Heart left ventricle (tissue), 16 donors: ENCODE results near the gene ARHGAP30. TPM values are rescaled to one million over a fixed set of nuclear protein-coding genes. Genes with fewer than 3 reads are reported as not detected.
"Not testable (repeated sequence)": the region's sequence is repeated elsewhere in the genome, so short reads cannot be mapped to it uniquely, and the experiment has no call there.

Experiments used
- ATAC-seq, 4 donors: fragments of 200-7000 bp; cut with Tn5 transposase; one replicate each; pipeline ENCODE4 v1.9.1; 2020 to 2022; ENCODE audit warnings: moderate library complexity in 4 of 4, mild to moderate bottlenecking in 3 of 4, moderate number of reproducible peaks in 1 of 4
- DNase-seq, 5 donors: peaks; one replicate each; pipeline ENCODE4 v3.0.0-alpha.2; 2020
- H3K27ac ChIP-seq, 12 donors: fragments of 200-600 bp; sonication (generic) in 4 of 12; one replicate each; pipeline versions ENCODE4 v1.5.0 to v1.8.0; 2016 to 2022; ENCODE audit warnings: mild to moderate bottlenecking in 2 of 12
- H3K27me3 ChIP-seq, 9 donors: fragments of 200-600 bp; sonication (generic) in 2 of 9; one replicate each; pipeline versions ENCODE4 v1.5.1 to v1.8.0; 2016 to 2022; ENCODE audit warnings: mild to moderate bottlenecking in 3 of 9
- H3K36me3 ChIP-seq, 9 donors: fragments of 200-600 bp; sonication (generic) in 2 of 9; one replicate each; pipeline versions ENCODE4 v1.5.0 to v1.8.0; 2018 to 2022; ENCODE audit warnings: mild to moderate bottlenecking in 2 of 9
- H3K4me1 ChIP-seq, 12 donors: fragments of 200-600 bp; sonication (generic) in 4 of 12; one replicate each; pipeline versions ENCODE4 v1.5.0 to v1.8.0; 2016 to 2022; ENCODE audit warnings: mild to moderate bottlenecking in 3 of 12
- H3K4me3 ChIP-seq, 12 donors: fragments of 200-600 bp; sonication (generic) in 4 of 12; one replicate each; pipeline versions ENCODE4 v1.5.0 to v1.8.0; 2017 to 2022; ENCODE audit warnings: mild to moderate bottlenecking in 9 of 12, moderate library complexity in 4 of 12
- H3K9me3 ChIP-seq, 12 donors: fragments of 200-600 bp; sonication (generic) in 4 of 12; one replicate each; pipeline versions ENCODE4 v1.5.0 to v1.8.0; 2016 to 2022; ENCODE audit warnings: mild to moderate bottlenecking in 1 of 12
- CTCF ChIP-seq, 12 donors: fragments of 200-600 bp; sonication (generic) in 4 of 12; IDR thresholded peaks; one replicate each; pipeline versions ENCODE4 v1.5.0 to v1.8.0; 2018 to 2022; ENCODE audit warnings: antibody characterized with exemption in 12 of 12, mild to moderate bottlenecking in 5 of 12
- POLR2A ChIP-seq, 2 donors: fragments of 450-650 bp; IDR thresholded peaks; one replicate each; pipeline ENCODE4 v1.6.1; 2017; ENCODE audit warnings: antibody characterized with exemption in 2 of 2, mild to moderate bottlenecking in 2 of 2, moderate library complexity in 2 of 2
- whole genome bisulfite sequencing, 4 donors: extraction: QIAGEN DNeasy Blood & Tissue Kit in 2 of 4; methylation state at CpG; one replicate each; pipeline versions ENCODE4 v1.1.5 to v1.1.7; 2013 to 2018; 5-methylcytosine and 5-hydroxymethylcytosine counted together
- intact Hi-C, 10 donors: fragments of 100-400 bp; cut with DNase I; formaldehyde crosslinking; loops; one replicate each; pipeline versions ENCODE4 v1.11.1 to v1.14.2; 2022
- long read RNA-seq, 3 donors: library from polyadenylated mRNA; unstranded; transcript quantifications; one replicate each; pipeline ENCODE4 v2.0.0, GENCODE V29; 2020 to 2021
- polyA plus RNA-seq, 2 donors: library from polyadenylated mRNA; stranded (reverse); fragments of 200-250 nt; gene quantifications; one replicate each; pipeline ENCODE4 v1.2.3, GENCODE V29; 2013
- total RNA-seq, 9 donors: library from RNA; depleted of rRNA in 2 of 9; stranded (reverse); fragments of >200 nt in 2 of 9; fragmentation: NEBNext Ultra II Directional in 3 of 9; extraction: Animal tissue kit (Norgen Biotek cat#: 25700) in 3 of 9; gene quantifications; one replicate each; pipeline versions ENCODE4 v1.1.0 to v1.2.4, GENCODE V29; 2016 to 2023
- donor health status: ischemic (EF 13 %, LVEDD 7.1; RV severe dilation, severe dysfunction).
- donor health status: healthy with polysubstance abuse.
- donor health status: DM: no; HTN: yes; CAD: no.
- donor health status: DM: no; HTN: no; CAD: no.
- donor health status: ischemic (EF 25% LVEDD 6.9; RV normal size, moderate dysfunction).
- donor health status: ischemic (EF 25% LVEDD 5.7; RV mildly dilated, moderate dysfunction).
- donor health status: healthy.
- donor health status: DM: yes; HTN: yes; CAD: no.
- donor health status: ischemic (EF 35%, LVEDD 5.7; RV mildly dilated, moderate dysfunction).
- donor health status: nonischemic (EF 11% LVEDD 7.7; RV severe dilation, severe dysfunction).
- donor health status: DM: yes; HTN: yes; CAD: no.
- donor health status: PGD.
- donor health status: ischemic (EF 29% LVEDD 5.4; RV normal size, mild dysfunction).
- donor health status: nonischemic (EF 23%, LVEDD 6.1; RV moderate dilation, normal function).

Gene ARHGAP30, protein sequence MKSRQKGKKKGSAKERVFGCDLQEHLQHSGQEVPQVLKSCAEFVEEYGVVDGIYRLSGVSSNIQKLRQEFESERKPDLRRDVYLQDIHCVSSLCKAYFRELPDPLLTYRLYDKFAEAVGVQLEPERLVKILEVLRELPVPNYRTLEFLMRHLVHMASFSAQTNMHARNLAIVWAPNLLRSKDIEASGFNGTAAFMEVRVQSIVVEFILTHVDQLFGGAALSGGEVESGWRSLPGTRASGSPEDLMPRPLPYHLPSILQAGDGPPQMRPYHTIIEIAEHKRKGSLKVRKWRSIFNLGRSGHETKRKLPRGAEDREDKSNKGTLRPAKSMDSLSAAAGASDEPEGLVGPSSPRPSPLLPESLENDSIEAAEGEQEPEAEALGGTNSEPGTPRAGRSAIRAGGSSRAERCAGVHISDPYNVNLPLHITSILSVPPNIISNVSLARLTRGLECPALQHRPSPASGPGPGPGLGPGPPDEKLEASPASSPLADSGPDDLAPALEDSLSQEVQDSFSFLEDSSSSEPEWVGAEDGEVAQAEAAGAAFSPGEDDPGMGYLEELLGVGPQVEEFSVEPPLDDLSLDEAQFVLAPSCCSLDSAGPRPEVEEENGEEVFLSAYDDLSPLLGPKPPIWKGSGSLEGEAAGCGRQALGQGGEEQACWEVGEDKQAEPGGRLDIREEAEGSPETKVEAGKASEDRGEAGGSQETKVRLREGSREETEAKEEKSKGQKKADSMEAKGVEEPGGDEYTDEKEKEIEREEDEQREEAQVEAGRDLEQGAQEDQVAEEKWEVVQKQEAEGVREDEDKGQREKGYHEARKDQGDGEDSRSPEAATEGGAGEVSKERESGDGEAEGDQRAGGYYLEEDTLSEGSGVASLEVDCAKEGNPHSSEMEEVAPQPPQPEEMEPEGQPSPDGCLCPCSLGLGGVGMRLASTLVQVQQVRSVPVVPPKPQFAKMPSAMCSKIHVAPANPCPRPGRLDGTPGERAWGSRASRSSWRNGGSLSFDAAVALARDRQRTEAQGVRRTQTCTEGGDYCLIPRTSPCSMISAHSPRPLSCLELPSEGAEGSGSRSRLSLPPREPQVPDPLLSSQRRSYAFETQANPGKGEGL
- 10 to 100 TPM in 2 of 9 donors, 1 to 10 TPM in 7; 1.7 to 32.2 (median 2.1) TPM for total RNA-seq
- 1 to 10 TPM; 1.3 to 3.0 TPM for polyA plus RNA-seq
- long read RNA-seq, donor 1, full-length matches to known transcripts, result 1 of 2 reads
- long read RNA-seq, donor 1, partial matches to known transcripts, result 0 of 2 reads
- long read RNA-seq, donor 1, other reads (novel, unspliced or antisense), result 1 of 2 reads
- long read RNA-seq, donor 2, partial matches to known transcripts, result 4 of 4 reads
- long read RNA-seq, donor 2, other reads (novel, unspliced or antisense), result 0 of 4 reads
- long read RNA-seq, donor 3, full-length matches to known transcripts, result 3 of 6 reads
- long read RNA-seq, donor 3, partial matches to known transcripts, result 2 of 6 reads
- long read RNA-seq, donor 3, other reads (novel, unspliced or antisense), result 1 of 6 reads

DNA sequence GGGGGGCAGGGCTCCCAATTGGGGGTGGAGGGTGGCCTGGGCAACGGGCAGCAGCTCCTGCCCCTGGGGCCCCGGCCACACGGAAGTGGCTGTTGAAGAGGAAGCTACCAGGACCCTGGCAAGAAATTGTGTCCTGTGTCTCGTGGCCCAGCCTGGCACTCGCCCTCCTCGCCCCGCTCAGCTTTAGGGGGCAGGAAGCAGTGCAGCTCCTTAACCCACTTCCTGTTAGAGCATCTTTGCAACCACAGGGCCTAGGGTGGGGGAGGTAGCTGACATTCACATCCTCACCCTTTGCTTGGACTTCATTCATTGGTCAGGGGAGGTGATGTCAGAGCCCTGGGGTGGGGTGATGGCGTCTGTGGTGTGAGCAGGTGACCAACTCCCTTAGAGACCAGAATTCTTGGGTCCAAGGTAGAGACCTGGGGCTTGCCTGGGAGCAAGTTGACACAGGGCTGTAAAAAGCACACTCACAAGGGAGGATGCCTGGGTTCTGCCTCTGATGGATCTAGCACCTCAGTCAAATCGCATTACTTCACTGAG is at the start of gene ARHGAP30:
Gene ARHGAP30 (minus strand): TSS at position 161 of the 540 bp plus-strand sequence. CDS start 267 bp downstream, outside the sequence.
- WGBS, 4 donors, result 72 to 82% (median 76%) methylated on average over 6 to 9 of the region's 9 CpGs
- Histone ChIP-seq H3K27ac (peak within 1 kb of the TSS in 11 of 12 donors; percentile 13 to 95 (median 55)), H3K4me1 (peaks cover 0 to 44% (median 0%) of the 10 kb centered on the region in 12 donors), H3K27me3 (peaks cover 0 to 8% (median 0%) of the 10 kb centered on the region in 9 donors), H3K9me3 (no peaks in the 10 kb centered on the region), H3K4me3 (peak within 1 kb of the TSS in 10 of 12 donors; percentile 27 to 72 (median 43)), H3K36me3 (peaks cover 0 to 14% (median 0%) of the 10 kb centered on the region in 9 donors)
- intact Hi-C loops, result no loop called here
- DNase-seq (peak; percentile 65 to 87 (median 75)), ATAC-seq (peak; percentile 36 to 79 (median 67))
- TF ChIP-seq POLR2A (IDR thresholded peaks at IDR 0.05) (no peak), CTCF (IDR thresholded peaks at IDR 0.05) (no peak)

GRCh38 chr1:161117759-161118581 is 48.3 kb upstream of the ARHGAP30 start, which contains the start of the genes NIT1 and PFDN2:
NIT1 (plus strand) TSS chr1:161118105; CDS start chr1:161118177, 72 bp downstream.
PFDN2 (minus strand) TSS chr1:161118037; CDS start chr1:161118026, 11 bp downstream.
- peak within 1 kb of the TSS; percentile 77 to 97 (median 92) for H3K27ac ChIP-seq
- ATAC-seq (peak; percentile 86 to 94 (median 90)), DNase-seq (peak; percentile 90 to 92 (median 90))
- H3K4me3 ChIP-seq, result peak within 1 kb of the TSS; percentile 73 to 100 (median 94)
- intact Hi-C loops, result loop anchor here in 5 of 10 donors (1.0 to 2.0 kb wide), 3 partner anchors 14 to 73 kb away; partner anchors contain the start of genes DEDD (in 4 of the 5) and USF1 (in 1 of the 5)
- WGBS, 4 donors, result 0 to 2% (median 0%) methylated on average over 47 to 58 of the region's 58 CpGs
- TF ChIP-seq POLR2A (IDR thresholded peaks at IDR 0.05) (peak; percentile 16 to 78), CTCF (IDR thresholded peaks at IDR 0.05) (peak in 3 of 12 donors; percentile 12 to 19 (median 13))
- no peaks in the 10 kb centered on the region for H3K27me3 ChIP-seq
- H3K4me1 ChIP-seq, result peaks cover 5 to 84% (median 45%) of the 10 kb centered on the region in 12 donors
- no peaks in the 10 kb centered on the region for H3K9me3 ChIP-seq
- H3K36me3 ChIP-seq, result peaks cover 0 to 54% (median 33%) of the 10 kb centered on the region in 9 donors

DNA sequence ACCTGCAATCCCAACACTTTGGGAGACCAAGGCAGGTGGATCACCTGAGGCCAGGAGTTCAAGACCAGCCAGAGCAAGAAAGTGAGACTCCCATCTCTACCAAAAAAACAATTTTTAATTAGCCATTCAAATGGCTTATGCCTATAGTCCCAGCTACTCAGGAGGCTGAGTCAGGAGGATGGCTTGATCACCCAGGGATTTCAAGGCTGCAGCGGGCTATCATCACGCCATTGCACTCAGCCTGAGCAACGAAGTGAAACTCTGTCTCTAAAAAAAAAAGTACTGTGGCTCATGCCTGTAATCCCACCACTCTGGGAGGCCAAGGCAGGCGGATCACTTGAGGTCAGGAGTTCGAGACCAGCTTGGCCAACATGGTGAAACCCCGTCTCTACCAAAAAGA is 46.3 kb upstream of the ARHGAP30 start:
- Histone ChIP-seq H3K4me1 (peaks cover 5 to 87% (median 51%) of the 10 kb centered on the region in 12 donors), H3K36me3 (peaks cover 0 to 36% (median 13%) of the 10 kb centered on the region in 9 donors), H3K4me3 (peak overlapping the region in 1 of 12 donors; percentile 91)
- WGBS, 4 donors, result 89 to 91% (median 90%) methylated on average over 6 of the region's 6 CpGs
- DNase-seq, H3K9me3 ChIP-seq, H3K27me3 ChIP-seq, H3K27ac ChIP-seq, ATAC-seq, intact Hi-C loops: not testable (repeated sequence)
